GM23338 (cell line): ENCODE results near the gene ANKH. TPM values are rescaled to one million over a fixed set of nuclear protein-coding genes. Genes with fewer than 3 reads are reported as not detected.

ENCODE experiments used
- ATAC-seq: fragments of 200-7000 bp; cut with Tn5 transposase; 3 replicates; pipeline ENCODE4 v1.9.1; 2020
- DNase-seq: peaks from one replicate; pipeline ENCODE4 v3.0.0-alpha.2; 2015; ENCODE audit warnings: low spot score
- H2AFZ ChIP-seq: fragments of 200-600 bp; sonication (generic); 2 replicates; pipeline ENCODE4 v1.8.0; 2016; ENCODE audit warnings: antibody characterized with exemption, mild to moderate bottlenecking, moderate library complexity
- H3F3A ChIP-seq: fragments of 200-600 bp; sonication (generic); replicated peaks from 2 replicates; pipeline ENCODE4 v1.8.0; 2017; ENCODE audit warnings: antibody characterized with exemption, mixed run types, low read depth
- H3K27ac ChIP-seq: fragments of 200-600 bp; sonication (generic); 2 replicates; pipeline ENCODE4 v1.6.1; 2016; ENCODE audit warnings: low read depth
- H3K27me3 ChIP-seq: fragments of 200-600 bp; sonication (generic); 2 replicates; pipeline ENCODE4 v1.8.0; 2016; ENCODE audit warnings: mild to moderate bottlenecking, mixed run types, moderate library complexity; ENCODE audit not compliant: insufficient read depth
- H3K36me3 ChIP-seq: fragments of 200-600 bp; sonication (generic); 2 replicates; pipeline ENCODE4 v1.8.0; 2016; ENCODE audit warnings: mild to moderate bottlenecking; ENCODE audit not compliant: insufficient read depth
- H3K4me1 ChIP-seq: fragments of 200-600 bp; sonication (generic); 2 replicates; pipeline ENCODE4 v1.8.0; 2016; ENCODE audit warnings: mild to moderate bottlenecking, moderate library complexity; ENCODE audit not compliant: insufficient read depth
- H3K4me2 ChIP-seq: fragments of 200-600 bp; sonication (generic); 2 replicates; pipeline ENCODE4 v1.7.1; 2017; ENCODE audit warnings: mixed run types
- H3K4me3 ChIP-seq: fragments of 200-600 bp; sonication (generic); 2 replicates; pipeline ENCODE4 v1.6.1; 2016; ENCODE audit warnings: mixed run types
- H3K79me2 ChIP-seq: fragments of 200-600 bp; sonication (generic); replicated peaks from 2 replicates; pipeline ENCODE4 v1.8.0; 2017; ENCODE audit warnings: mild to moderate bottlenecking; ENCODE audit not compliant: insufficient read depth
- H3K9me2 ChIP-seq: fragments of 200-600 bp; sonication (generic); 2 replicates; pipeline ENCODE4 v1.8.0; 2017; ENCODE audit not compliant: insufficient read depth
- H4K20me1 ChIP-seq: fragments of 200-600 bp; sonication (generic); replicated peaks from 2 replicates; pipeline ENCODE4 v1.8.0; 2017; ENCODE audit warnings: mild to moderate bottlenecking; ENCODE audit not compliant: insufficient read depth
- H3K27ac Mint-ChIP-seq: 2 replicates; pipeline ENCODE4 v1.8.0; 2020; ENCODE audit warnings: inconsistent platforms, mild to moderate bottlenecking, moderate library complexity, mixed read lengths
- H3K27me3 Mint-ChIP-seq: 3 replicates; pipeline ENCODE4 v1.8.0; 2022; ENCODE audit warnings: low read depth, mild to moderate bottlenecking, moderate library complexity, mixed read lengths, inconsistent platforms; ENCODE audit not compliant: insufficient read depth, poor library complexity
- H3K36me3 Mint-ChIP-seq: 3 replicates; pipeline ENCODE4 v1.8.0; 2021; ENCODE audit warnings: low read depth, mild to moderate bottlenecking, inconsistent platforms, moderate library complexity, mixed read lengths
- H3K4me1 Mint-ChIP-seq: 3 replicates; pipeline ENCODE4 v1.8.0; 2020; ENCODE audit warnings: mild to moderate bottlenecking, inconsistent platforms, mixed read lengths
- H3K4me3 Mint-ChIP-seq: 3 replicates; pipeline ENCODE4 v1.8.0; 2021; ENCODE audit warnings: moderate library complexity, mild to moderate bottlenecking, inconsistent platforms, mixed read lengths
- H3K9me3 Mint-ChIP-seq: 3 replicates; pipeline ENCODE4 v1.8.0; 2020; ENCODE audit warnings: moderate library complexity, mild to moderate bottlenecking, inconsistent platforms, mixed read lengths
- CREB1 ChIP-seq: fragments of 250-450 bp; sonication (Bioruptor Pico); IDR thresholded peaks from 2 replicates; pipeline ENCODE4 v1.5.0; 2020; ENCODE audit warnings: low read depth, mild to moderate bottlenecking, moderate library complexity
- EZH2 ChIP-seq: fragments of 200-600 bp; sonication (generic); IDR thresholded peaks from one replicate; pipeline ENCODE4 v1.8.0; 2017; ENCODE audit warnings: antibody characterized with exemption, mild to moderate bottlenecking, low read depth; ENCODE audit not compliant: unreplicated experiment
- JUNB ChIP-seq: IDR thresholded peaks from one replicate; pipeline ENCODE4 v1.6.1; 2016; ENCODE audit warnings: antibody characterized with exemption; ENCODE audit not compliant: unreplicated experiment
- STAT1 ChIP-seq: IDR thresholded peaks from one replicate; pipeline ENCODE4 v1.6.1; 2016; ENCODE audit warnings: antibody characterized with exemption; ENCODE audit not compliant: unreplicated experiment
- polyA plus RNA-seq: library from polyadenylated mRNA; unstranded; fragments of >200 nt; fragmentation: Nextera tagmentation; extraction: Ambion mirVana; gene quantifications from 2 replicates; pipeline ENCODE4 v1.2.1, GENCODE V29; 2016
- total RNA-seq: library from RNA; depleted of rRNA; stranded (reverse); fragments of >200 nt; shearing (Covaris generic); gene quantifications from 2 replicates; pipeline ENCODE4 v1.2.3, GENCODE V29; 2014
- TF ChIP-seq, protein P1 (sequence below): IDR thresholded peaks from 2 replicates; pipeline ENCODE4 v1.6.1; 2016; ENCODE audit warnings: antibody characterized with exemption
- TF ChIP-seq, protein P2 (sequence below): fragments of 250-450 bp; sonication (Bioruptor Pico); IDR thresholded peaks from 2 replicates; pipeline ENCODE4 v1.5.0; 2020; ENCODE audit warnings: mild to moderate bottlenecking, moderate library complexity

Gene ANKH
- total and polyA plus RNA-seq, 2 experiments from 2014 or later: 5.0 to 6.1 TPM

DNA sequence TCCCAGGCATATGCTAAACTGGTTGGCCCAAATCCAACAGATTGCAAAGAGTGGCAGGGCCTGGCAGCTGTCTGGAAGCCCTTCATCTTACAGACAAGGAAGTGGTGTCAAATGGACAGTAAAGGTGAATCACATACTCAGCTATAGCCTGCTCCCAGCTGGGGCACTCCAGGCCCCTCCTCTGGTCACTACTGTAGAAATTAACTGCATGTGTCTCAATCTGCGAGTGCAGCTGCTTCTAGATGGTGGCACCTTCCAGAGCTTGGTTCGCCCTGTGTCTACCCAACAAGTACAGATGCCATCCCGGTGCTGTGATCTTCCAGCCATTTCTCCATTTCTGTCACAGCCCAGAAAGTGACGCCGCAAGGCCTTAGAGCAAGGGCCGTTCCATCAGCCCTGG is 156.9 kb downstream of the ANKH start (continued):
- TF ChIP-seq EZH2: no peak
- TF ChIP-seq CREB1 (CRISPR knock-in tag): no peak
- TF ChIP-seq, protein P1, sequence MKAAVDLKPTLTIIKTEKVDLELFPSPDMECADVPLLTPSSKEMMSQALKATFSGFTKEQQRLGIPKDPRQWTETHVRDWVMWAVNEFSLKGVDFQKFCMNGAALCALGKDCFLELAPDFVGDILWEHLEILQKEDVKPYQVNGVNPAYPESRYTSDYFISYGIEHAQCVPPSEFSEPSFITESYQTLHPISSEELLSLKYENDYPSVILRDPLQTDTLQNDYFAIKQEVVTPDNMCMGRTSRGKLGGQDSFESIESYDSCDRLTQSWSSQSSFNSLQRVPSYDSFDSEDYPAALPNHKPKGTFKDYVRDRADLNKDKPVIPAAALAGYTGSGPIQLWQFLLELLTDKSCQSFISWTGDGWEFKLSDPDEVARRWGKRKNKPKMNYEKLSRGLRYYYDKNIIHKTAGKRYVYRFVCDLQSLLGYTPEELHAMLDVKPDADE: no peak
- TF ChIP-seq STAT1: no peak

DNA sequence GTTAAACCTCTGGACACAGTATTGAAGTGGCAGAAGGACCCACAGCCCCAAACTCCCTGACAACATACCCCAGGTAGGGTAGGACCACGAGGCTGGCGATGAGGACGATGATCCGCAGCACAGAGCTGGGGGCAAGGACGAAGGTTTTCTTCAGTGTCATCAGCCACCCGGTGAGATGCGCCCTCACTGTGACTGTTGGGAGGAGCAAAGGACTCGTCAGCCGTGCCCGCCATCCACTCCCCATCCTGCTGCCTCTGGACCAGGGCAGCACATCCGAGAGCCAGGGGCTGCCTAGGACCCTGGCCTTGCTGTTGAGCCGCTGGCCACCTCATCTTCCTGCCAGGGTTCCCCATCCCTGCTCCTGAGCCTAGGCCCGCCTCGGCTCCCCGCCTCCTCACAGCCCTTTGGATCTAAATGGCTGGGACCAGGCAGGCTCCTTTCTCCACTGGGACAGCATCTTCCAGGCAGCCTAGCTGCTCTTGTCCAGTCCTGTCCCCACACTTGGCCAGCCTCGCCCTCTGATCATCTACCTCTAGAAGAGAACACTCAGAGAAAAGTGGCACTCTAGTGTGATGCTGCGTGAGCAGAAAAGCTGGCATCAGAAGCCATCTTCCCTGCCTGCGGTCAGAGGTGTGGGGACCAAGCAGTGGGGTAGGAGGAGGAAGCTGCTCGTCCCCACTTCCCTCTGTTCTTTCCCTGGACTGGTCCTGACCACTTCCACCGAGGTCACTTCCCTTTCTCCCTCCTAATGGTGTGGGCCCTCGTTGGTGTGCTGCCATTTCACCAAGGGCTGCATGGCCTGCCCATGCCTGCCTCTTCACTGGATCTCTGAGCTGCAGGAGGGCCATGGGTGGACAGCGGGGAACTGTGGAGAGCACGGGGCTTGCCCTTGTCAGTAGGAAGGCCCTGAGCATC is 157.8 kb downstream of the ANKH start:
- H3F3A ChIP-seq: no peaks in the 10 kb centered on the region
- Mint-ChIP-seq H3K4me3 (no peak overlapping the region), H3K27ac (no peak overlapping the region), H3K27me3 (peaks cover 20% of the 10 kb centered on the region), H3K36me3 (peaks cover 84% of the 10 kb centered on the region), H3K4me1 (no peaks in the 10 kb centered on the region), H3K9me3 (peaks cover 31% of the 10 kb centered on the region; the same call in 2 of the 3 replicates)
- no peaks in the 10 kb centered on the region; the same call in 1 of the 2 replicates for H3K36me3 ChIP-seq
- H4K20me1 ChIP-seq: no peaks in the 10 kb centered on the region
- H3K27me3 ChIP-seq: no peaks in the 10 kb centered on the region
- no peaks in the 10 kb centered on the region for H3K79me2 ChIP-seq
- H3K4me2 ChIP-seq: no peak overlapping the region
- no peak overlapping the region for H3K27ac ChIP-seq
- no peak overlapping the region for H2AFZ ChIP-seq
- TF ChIP-seq, protein P2, sequence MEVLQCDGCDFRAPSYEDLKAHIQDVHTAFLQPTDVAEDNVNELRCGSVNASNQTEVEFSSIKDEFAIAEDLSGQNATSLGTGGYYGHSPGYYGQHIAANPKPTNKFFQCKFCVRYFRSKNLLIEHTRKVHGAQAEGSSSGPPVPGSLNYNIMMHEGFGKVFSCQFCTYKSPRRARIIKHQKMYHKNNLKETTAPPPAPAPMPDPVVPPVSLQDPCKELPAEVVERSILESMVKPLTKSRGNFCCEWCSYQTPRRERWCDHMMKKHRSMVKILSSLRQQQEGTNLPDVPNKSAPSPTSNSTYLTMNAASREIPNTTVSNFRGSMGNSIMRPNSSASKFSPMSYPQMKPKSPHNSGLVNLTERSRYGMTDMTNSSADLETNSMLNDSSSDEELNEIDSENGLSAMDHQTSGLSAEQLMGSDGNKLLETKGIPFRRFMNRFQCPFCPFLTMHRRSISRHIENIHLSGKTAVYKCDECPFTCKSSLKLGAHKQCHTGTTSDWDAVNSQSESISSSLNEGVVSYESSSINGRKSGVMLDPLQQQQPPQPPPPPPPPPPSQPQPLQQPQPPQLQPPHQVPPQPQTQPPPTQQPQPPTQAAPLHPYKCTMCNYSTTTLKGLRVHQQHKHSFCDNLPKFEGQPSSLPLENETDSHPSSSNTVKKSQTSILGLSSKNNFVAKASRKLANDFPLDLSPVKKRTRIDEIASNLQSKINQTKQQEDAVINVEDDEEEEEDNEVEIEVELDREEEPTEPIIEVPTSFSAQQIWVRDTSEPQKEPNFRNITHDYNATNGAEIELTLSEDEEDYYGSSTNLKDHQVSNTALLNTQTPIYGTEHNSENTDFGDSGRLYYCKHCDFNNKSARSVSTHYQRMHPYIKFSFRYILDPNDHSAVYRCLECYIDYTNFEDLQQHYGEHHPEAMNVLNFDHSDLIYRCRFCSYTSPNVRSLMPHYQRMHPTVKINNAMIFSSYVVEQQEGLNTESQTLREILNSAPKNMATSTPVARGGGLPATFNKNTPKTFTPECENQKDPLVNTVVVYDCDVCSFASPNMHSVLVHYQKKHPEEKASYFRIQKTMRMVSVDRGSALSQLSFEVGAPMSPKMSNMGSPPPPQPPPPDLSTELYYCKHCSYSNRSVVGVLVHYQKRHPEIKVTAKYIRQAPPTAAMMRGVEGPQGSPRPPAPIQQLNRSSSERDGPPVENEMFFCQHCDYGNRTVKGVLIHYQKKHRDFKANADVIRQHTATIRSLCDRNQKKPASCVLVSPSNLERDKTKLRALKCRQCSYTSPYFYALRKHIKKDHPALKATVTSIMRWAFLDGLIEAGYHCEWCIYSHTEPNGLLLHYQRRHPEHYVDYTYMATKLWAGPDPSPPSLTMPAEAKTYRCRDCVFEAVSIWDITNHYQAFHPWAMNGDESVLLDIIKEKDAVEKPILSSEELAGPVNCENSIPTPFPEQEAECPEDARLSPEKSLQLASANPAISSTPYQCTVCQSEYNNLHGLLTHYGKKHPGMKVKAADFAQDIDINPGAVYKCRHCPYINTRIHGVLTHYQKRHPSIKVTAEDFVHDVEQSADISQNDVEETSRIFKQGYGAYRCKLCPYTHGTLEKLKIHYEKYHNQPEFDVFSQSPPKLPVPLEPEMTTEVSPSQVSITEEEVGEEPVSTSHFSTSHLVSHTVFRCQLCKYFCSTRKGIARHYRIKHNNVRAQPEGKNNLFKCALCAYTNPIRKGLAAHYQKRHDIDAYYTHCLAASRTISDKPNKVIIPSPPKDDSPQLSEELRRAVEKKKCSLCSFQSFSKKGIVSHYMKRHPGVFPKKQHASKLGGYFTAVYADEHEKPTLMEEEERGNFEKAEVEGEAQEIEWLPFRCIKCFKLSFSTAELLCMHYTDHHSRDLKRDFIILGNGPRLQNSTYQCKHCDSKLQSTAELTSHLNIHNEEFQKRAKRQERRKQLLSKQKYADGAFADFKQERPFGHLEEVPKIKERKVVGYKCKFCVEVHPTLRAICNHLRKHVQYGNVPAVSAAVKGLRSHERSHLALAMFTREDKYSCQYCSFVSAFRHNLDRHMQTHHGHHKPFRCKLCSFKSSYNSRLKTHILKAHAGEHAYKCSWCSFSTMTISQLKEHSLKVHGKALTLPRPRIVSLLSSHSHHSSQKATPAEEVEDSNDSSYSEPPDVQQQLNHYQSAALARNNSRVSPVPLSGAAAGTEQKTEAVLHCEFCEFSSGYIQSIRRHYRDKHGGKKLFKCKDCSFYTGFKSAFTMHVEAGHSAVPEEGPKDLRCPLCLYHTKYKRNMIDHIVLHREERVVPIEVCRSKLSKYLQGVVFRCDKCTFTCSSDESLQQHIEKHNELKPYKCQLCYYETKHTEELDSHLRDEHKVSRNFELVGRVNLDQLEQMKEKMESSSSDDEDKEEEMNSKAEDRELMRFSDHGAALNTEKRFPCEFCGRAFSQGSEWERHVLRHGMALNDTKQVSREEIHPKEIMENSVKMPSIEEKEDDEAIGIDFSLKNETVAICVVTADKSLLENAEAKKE (CRISPR knock-in tag): no peak
- TF ChIP-seq JUNB (no peak), STAT1 (no peak)
- DNase-seq (no peak), ATAC-seq (no peak)
- no peak overlapping the region for H3K4me3 ChIP-seq
- no peaks in the 10 kb centered on the region for H3K9me2 ChIP-seq
- H3K4me1 ChIP-seq: no peaks in the 10 kb centered on the region; the same call in 1 of the 2 replicates
